ENCODE measurements around the gene MPG. TPM values are rescaled to one million over a fixed set of nuclear protein-coding genes. Genes with fewer than 3 reads are reported as not detected.
"Not testable (repeated sequence)": the region's sequence is repeated elsewhere in the genome, so short reads cannot be mapped to it uniquely, and the experiment has no call there.

MPG gene
- polyA plus RNA-seq, result 10 to 100 TPM; 65.6 to 93.3 (median 72.0) TPM

DNA sequence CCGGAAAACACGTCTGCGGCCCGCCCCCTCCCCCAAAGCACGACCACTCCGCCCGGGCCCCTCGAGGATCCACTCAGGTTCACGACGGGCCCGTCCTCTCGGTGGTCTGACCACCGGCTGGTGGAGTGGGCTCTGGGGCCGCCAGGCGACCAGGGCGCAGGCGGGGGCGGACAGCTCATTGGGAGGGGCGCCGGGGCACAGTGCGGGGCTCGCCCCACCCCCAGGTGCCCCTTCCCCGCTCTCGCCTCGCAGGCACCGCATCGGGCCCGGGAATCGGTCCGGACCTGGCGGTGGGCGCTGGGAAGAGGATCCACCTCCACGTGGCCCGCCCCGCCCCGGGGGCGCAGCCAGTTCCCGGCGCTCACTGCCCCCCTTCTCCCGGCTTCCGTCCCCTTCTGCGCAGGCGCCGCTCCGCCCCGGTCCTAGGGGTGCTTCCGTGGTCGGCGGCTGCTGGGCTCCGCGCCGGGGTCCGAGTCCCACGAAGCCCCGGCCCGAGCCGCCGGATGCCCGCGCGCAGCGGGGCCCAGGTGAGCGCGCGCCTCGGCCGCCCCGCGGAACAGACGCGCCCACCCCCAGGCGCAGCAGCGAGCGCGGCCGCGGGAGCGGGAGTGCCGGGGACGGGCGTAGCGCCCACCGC lies at the start of gene MPG:
Gene MPG, plus strand, starts transcription at position 419 of the 637 bp plus-strand sequence. Its CDS starts 85 bp downstream, at position 504.
- WGBS, 3 donors, result 0 to 1% (median 1%) methylated on average over 66 to 82 of the region's 83 CpGs
- peak within 1 kb of the TSS; percentile 68 for H3K27ac ChIP-seq (ENCODE audit: low read depth, low read length)

GRCh38 chr16:30627-31026 lies 47.4 kb upstream of the MPG start:
- WGBS, 3 donors, result 75 to 100% (median 82%) methylated on average over 1 to 4 of the region's 7 CpGs

DNA sequence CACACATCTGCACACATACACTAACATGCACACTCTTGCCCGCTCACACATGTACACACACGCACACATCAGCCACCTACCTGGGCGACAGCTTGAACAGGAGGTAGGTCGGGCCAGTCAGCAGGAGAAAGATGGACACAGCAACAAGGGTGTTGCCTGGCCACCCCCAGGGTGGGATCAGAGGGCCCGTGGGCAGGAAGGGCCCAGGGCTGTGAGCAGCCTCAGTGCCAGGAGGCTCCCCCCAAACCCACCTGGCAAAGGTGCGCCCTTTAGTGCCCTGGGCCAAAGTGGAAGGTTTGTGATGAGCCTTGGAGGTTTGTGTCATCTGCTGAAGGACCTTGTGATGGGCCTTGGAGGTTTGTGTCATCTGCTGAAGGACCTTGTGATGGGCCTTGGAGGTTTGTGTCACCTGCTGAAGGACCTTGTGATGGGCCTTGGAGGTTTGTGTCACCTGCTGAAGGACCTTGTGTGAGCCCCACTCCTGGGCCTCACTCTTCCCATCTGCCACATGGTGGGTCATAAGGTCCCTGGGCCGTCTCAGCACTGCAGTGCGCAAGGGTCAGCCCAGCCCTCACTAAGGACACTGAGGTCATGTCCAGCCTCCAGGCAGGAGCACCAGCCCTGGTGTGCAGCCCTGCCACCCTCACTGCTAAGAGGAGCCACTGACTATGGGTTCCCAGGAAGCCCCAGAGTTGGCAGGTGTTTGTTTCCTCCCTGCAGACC lies 44.7 kb upstream of the MPG start:
- 85 to 89% (median 86%) methylated on average over 4 of the region's 8 CpGs for WGBS, 3 donors
- not testable (repeated sequence) for H3K27ac ChIP-seq (ENCODE audit: low read depth, low read length)

More at GRCh38 chr16:30627-31026, 47.4 kb upstream of the MPG start:
- not testable (repeated sequence) for H3K27ac ChIP-seq (ENCODE audit: low read depth, low read length)

- WGBS, 3 donors, result 85 to 87% (median 85%) methylated on average over 21 of the region's 21 CpGs
- no peak overlapping the region for H3K27ac ChIP-seq (ENCODE audit: low read depth, low read length)
Observed at GRCh38 chr16:33877-34647, 44.0 kb upstream of the MPG start.

GRCh38 chr16:34648-34987 lies 43.4 kb upstream of the MPG start:
- WGBS, 3 donors, result 27 to 70% (median 30%) methylated on average over 6 of the region's 6 CpGs

DNA sequence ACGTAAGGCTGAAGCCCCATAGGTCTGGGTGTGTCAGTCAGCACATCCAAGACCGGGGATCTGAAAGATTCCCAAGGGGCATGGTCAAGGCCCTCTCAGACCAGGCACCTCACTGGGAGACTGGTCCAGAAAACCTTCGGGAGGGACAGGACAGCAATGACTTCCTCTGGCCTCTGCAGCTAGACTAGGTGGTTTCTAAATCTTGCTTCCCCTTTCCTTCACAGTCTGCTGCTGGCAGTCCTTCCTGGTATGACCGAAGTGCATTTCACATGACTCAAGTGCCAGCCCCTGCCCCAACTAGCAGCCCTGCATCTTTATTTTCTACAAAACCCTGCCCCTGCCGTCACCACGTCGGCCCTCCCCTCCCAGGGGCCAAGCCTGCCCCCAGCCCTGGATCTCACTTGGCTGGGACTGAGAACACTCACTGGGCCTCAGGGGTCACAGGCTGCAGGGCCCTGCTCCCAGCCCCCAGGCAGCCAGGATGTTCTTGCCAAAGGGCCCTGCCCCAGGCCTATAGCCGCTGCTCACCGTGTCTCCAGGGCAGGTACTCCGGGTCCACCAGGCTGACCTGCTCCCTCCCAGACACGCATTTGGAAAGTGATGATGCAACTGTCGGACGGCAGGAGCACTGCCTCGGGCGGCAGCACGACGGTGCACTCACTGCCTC lies 42.9 kb upstream of the MPG start:
- WGBS, 3 donors, result 51 to 74% (median 61%) methylated on average over 17 of the region's 17 CpGs
- H3K27ac ChIP-seq (ENCODE audit: low read depth, low read length), result no peak overlapping the region

More at GRCh38 chr16:34648-34987, 43.4 kb upstream of the MPG start:
- no peak overlapping the region for H3K27ac ChIP-seq (ENCODE audit: low read depth, low read length)

GRCh38 chr16:35678-36305 lies 42.2 kb upstream of the MPG start:
- 86 to 90% (median 89%) methylated on average over 11 of the region's 11 CpGs for WGBS, 3 donors
- no peak overlapping the region for H3K27ac ChIP-seq (ENCODE audit: low read depth, low read length)

- 59 to 94% (median 88%) methylated on average over 15 of the region's 15 CpGs for whole genome bisulfite sequencing, 3 donors
- H3K27ac ChIP-seq (ENCODE audit: low read depth, low read length), result no peak overlapping the region
Observed at GRCh38 chr16:36336-36984, 41.6 kb upstream of the MPG start.

- no peak overlapping the region for H3K27ac ChIP-seq (ENCODE audit: low read depth, low read length)
- WGBS, 3 donors, result 77 to 91% (median 78%) methylated on average over 5 of the region's 5 CpGs
Observed at GRCh38 chr16:37511-37910, 40.5 kb upstream of the MPG start.

- 79 to 89% (median 88%) methylated on average over 11 of the region's 11 CpGs for WGBS, 3 donors
- H3K27ac ChIP-seq (ENCODE audit: low read depth, low read length), result not testable (repeated sequence)
Observed at GRCh38 chr16:38206-38605, 39.8 kb upstream of the MPG start.

- 73 to 84% (median 74%) methylated on average over 13 of the region's 13 CpGs for WGBS, 3 donors
Observed at GRCh38 chr16:38941-39892, 38.8 kb upstream of the MPG start.

DNA sequence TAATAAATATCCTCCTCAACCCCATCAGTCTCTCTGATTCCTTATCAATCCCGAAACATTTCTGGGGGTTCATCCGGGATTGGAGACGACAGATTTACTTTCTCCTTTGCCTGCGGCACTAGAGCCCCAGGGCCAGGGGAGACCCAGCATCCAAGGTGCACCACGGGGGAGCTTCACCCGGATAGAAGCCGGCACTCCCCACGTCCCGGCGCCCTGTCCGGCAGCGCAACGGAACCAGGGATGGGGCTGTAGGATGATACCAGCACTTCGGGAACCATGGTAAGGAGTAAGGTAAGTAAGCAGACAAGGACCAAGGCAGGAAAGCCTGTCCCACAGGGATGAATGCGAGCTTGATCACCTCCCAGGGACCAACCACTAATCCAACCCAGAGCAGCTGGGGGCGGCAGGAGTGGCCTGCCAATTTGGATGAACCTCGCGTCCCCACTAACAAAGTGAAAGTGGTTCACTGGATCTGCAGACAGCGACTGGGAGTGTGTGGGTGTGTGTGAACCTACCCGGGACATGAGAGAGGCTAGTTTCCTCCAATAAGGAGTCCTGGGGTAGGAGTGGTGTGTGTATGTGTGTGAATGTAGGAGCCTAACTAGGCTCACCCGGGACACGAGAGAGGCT lies 36.5 kb upstream of the MPG start:
- 78 to 93% (median 89%) methylated on average over 18 to 22 of the region's 22 CpGs for WGBS, 3 donors
- no peak overlapping the region for H3K27ac ChIP-seq (ENCODE audit: low read depth, low read length)

More at GRCh38 chr16:38941-39892, 38.8 kb upstream of the MPG start:
- H3K27ac ChIP-seq (ENCODE audit: low read depth, low read length), result no peak overlapping the region

DNA sequence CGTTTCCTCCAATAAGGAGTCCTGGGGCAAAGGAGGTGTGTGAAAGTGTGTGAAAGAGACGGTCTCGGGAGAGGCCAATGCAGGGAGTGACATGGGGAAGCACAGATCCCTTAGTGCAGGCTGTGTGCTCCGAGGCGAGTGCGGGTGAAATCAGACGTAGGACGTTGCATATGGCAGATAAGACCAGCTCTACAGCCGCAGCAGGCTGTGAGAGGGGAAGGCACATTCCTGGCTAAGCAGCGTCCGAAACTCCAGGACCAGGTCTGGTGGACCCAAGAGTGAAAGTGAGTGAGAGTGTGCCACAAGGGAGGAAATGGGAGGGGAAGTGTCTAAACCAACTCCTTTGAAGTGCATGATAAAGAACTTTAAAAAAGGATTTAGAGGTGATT lies 36.0 kb upstream of the MPG start:
- H3K27ac ChIP-seq (ENCODE audit: low read depth, low read length), result no peak overlapping the region
- WGBS, 3 donors, result 88 to 90% (median 90%) methylated on average over 10 to 11 of the region's 11 CpGs

DNA sequence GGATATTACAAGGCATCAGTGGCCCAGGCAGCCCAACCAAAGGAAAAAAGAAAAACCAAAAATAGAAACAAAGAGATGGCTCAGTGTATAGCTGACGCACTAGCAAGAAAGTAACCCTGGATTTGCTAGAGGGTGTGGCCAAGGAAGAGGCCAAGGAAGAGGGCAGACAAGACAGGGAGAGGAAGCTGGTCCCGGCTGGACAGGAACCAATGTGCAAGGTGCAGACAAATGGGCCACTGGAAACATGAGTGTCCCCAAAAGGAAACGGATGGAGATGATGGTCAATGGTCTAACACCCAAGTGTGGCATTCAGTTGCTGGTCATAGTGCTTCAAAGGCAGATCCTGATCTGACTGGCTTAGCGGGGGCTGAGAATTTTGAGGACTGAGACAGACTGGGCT lies 35.3 kb upstream of the MPG start:
- 83 to 91% (median 83%) methylated on average over 4 of the region's 4 CpGs for WGBS, 3 donors
- H3K27ac ChIP-seq (ENCODE audit: low read depth, low read length), result no peak overlapping the region

- 82 to 86% (median 84%) methylated on average over 5 of the region's 5 CpGs for WGBS, 3 donors
Observed at GRCh38 chr16:43294-43693, 34.7 kb upstream of the MPG start.

DNA sequence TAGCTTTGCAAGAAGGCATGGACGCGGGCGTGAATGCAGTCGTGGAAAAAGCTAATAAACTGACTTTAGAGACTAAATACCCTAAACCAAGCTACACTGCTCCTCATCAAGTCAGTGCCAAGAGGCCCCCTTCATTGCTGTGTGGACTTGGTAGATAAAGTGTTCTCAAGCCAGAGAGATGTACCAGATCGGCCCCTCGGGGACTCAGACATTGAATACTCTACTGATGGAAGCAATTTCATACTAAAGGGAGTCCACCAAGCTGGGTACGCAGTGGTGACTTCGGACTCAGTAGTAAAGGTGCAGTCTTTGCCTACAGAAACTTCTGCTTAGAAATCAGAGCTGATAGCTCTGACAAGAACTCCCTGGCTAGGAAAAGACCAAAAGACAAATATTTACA lies 33.4 kb upstream of the MPG start:
- H3K27ac ChIP-seq (ENCODE audit: low read depth, low read length), result no peak overlapping the region
- 90 to 98% (median 96%) methylated on average over 8 of the region's 8 CpGs for WGBS, 3 donors

More at GRCh38 chr16:43294-43693, 34.7 kb upstream of the MPG start:
- H3K27ac ChIP-seq (ENCODE audit: low read depth, low read length), result no peak overlapping the region

All from adipose tissue (tissue), 3 donors.